GM12872 (cell line): Measurements from ENCODE around the gene HSFX2.
"Not testable (repeated sequence)": the region's sequence is repeated elsewhere in the genome, so short reads cannot be mapped to it uniquely, and the experiment has no call there.

Experiments
- CTCF ChIP-seq: IDR thresholded peaks from 3 replicates; pipeline ENCODE4 v1.5.1; 2011; ENCODE audit warnings: low read depth, mild to moderate bottlenecking, low read length, moderate library complexity; ENCODE audit not compliant: insufficient read depth

Gene HSFX2

GRCh38 chrX:149567621-149568417 lies 27.3 kb downstream of the HSFX2 start:
- no peak for TF ChIP-seq CTCF

GRCh38 chrX:149563359-149563758 lies 31.8 kb downstream of the HSFX2 start:
- TF ChIP-seq CTCF, result no peak

- TF ChIP-seq CTCF, result not testable (repeated sequence)
These were observed 45.4 kb downstream of the HSFX2 start, which contains the start of gene HSFX3 for GRCh38 chrX:149549701-149550100. TSS of gene HSFX3 (minus strand) at chrX:149549924. CDS start at chrX:149549852, 72 bp downstream.
